Posterior vena cava (tissue), 2 donors: ENCODE data around the gene DNAAF5. TPM values are rescaled to one million over a fixed set of nuclear protein-coding genes. Genes with fewer than 3 reads are reported as not detected.
A peak's percentile ranks its signal among the peaks of the same experiment; 100 is the strongest.
"Not testable (repeated sequence)": the region's sequence is repeated elsewhere in the genome, so short reads cannot be mapped to it uniquely, and the experiment has no call there.

Source experiments
- DNase-seq: peaks from one replicate; pipeline ENCODE4 v3.0.0-alpha.2; 2020; ENCODE audit warnings: low spot score
- intact Hi-C, 2 donors: fragments of 100-400 bp; cut with DNase I; formaldehyde crosslinking; loops; one replicate each; pipeline versions ENCODE4 v1.14.1 to v1.14.2; 2022 to 2023
- total RNA-seq, 2 donors: library from RNA; stranded (reverse); fragmentation: NEBNext Ultra II Directional; extraction: Animal tissue kit (Norgen Biotek cat#: 25700); gene quantifications; one replicate each; pipeline ENCODE4 v1.2.1, GENCODE V29; 2021
- donor health status: DM: yes; HTN: yes; CAD: no.
- donor health status: DM: yes; HTN: yes; CAD: no.

The DNAAF5 gene
- total RNA-seq, 2 donors from 2014 or later, result 12.6 to 16.9 TPM

- intact Hi-C loops, result loop anchor here (5.0 to 10.0 kb wide), 4 partner anchors 41 to 168 kb away; partner anchors contain the start of gene ADAP1 (in 1 of the 2)
- peak; percentile 92 for DNase-seq
These were observed 60.2 kb downstream of the DNAAF5 start for GRCh38 chr7:786472-787255.

GRCh38 chr7:787332-788240 lies 61.1 kb downstream of the DNAAF5 start:
- no peak for DNase-seq
- intact Hi-C loops, result loop anchor here (2.0 to 10.0 kb wide), 5 partner anchors 40 to 167 kb away; partner anchors contain the start of gene ADAP1 (in 1 of the 2)

- DNase-seq, result no peak
- intact Hi-C loops, result no loop called here
These were observed 65.0 kb downstream of the DNAAF5 start for GRCh38 chr7:791519-791918.

- intact Hi-C loops, result no loop called here
- no peak for DNase-seq
These were observed 67.7 kb downstream of the DNAAF5 start for GRCh38 chr7:794207-794606.

GRCh38 chr7:794671-795329 lies 68.3 kb downstream of the DNAAF5 start:
- intact Hi-C loops, result no loop called here
- DNase-seq, result peak; percentile 69

- DNase-seq, intact Hi-C loops: not testable (repeated sequence)
These were observed 70.1 kb downstream of the DNAAF5 start for GRCh38 chr7:796434-797169.

- peak; percentile 36 for DNase-seq
- intact Hi-C loops, result no loop called here
These were observed 72.5 kb downstream of the DNAAF5 start for GRCh38 chr7:798921-799470.

- intact Hi-C loops, result no loop called here
- no peak for DNase-seq
These were observed 74.2 kb downstream of the DNAAF5 start for GRCh38 chr7:800692-801091.

- intact Hi-C loops, DNase-seq: not testable (repeated sequence)
These were observed 74.9 kb downstream of the DNAAF5 start for GRCh38 chr7:801351-801750.

- DNase-seq, result peak; percentile 85
- intact Hi-C loops, result no loop called here
These were observed 75.5 kb downstream of the DNAAF5 start for GRCh38 chr7:801940-802381.

GRCh38 chr7:802500-803242 lies 76.2 kb downstream of the DNAAF5 start:
- DNase-seq, result no peak
- intact Hi-C loops, result no loop called here

GRCh38 chr7:803243-803635 lies 76.7 kb downstream of the DNAAF5 start:
- intact Hi-C loops, result no loop called here
- DNase-seq, result no peak

GRCh38 chr7:803796-804195 lies 77.3 kb downstream of the DNAAF5 start:
- DNase-seq, intact Hi-C loops: not testable (repeated sequence)

GRCh38 chr7:805261-805660 lies 78.8 kb downstream of the DNAAF5 start:
- peak; percentile 82 for DNase-seq
- intact Hi-C loops, result no loop called here

- DNase-seq, result no peak
- intact Hi-C loops, result no loop called here
These were observed 89.1 kb downstream of the DNAAF5 start for GRCh38 chr7:815284-816216.

GRCh38 chr7:816300-816750 lies 89.8 kb downstream of the DNAAF5 start:
- intact Hi-C loops, result no loop called here
- peak; percentile 99 for DNase-seq
